IMR-90 (cell line): ENCODE measurements around the gene FAM229A. TPM values are rescaled to one million over a fixed set of nuclear protein-coding genes. Genes with fewer than 3 reads are reported as not detected.
A peak's percentile ranks its signal among the peaks of the same experiment; 100 is the strongest.

Experiments
- ATAC-seq: fragments of 200-7000 bp; cut with Tn5 transposase; 2 replicates; pipeline ENCODE4 v1.9.1; 2020; ENCODE audit warnings: low read depth, mild to moderate bottlenecking, moderate library complexity
- BruUV-seq: library from RNA; stranded (reverse); fragments of 400-500 nt; replicated peaks from 2 replicates; lab custom pipeline; 2021; lab: Mats Ljungman, UMichigan
- CTCF ChIA-PET: fragments of 300-600 bp; formaldehyde crosslinking; extraction: SDS; loops from one replicate; lab custom pipeline; 2021; ENCODE audit warnings: antibody characterized with exemption; lab: Yijun Ruan, JAX
- POLR2A ChIA-PET: fragments of 300-600 bp; sonication (Branson Sonifier 250); formaldehyde crosslinking; loops from one replicate; lab custom pipeline; 2022; ENCODE audit warnings: antibody characterized with exemption; ENCODE audit not compliant: unreplicated experiment; lab: Charles Lee
- DNase-seq: peaks from one replicate; pipeline ENCODE4 v3.0.0; 2013
- H2AFZ ChIP-seq: replicated peaks from 2 replicates; pipeline ENCODE3; 2013; ENCODE audit warnings: low read length, mild to moderate bottlenecking; ENCODE audit not compliant: poor library complexity
- H2AK5ac ChIP-seq: 2 replicates; pipeline ENCODE4 v1.6.1; 2013; ENCODE audit warnings: low read depth, low read length, inconsistent platforms
- H2AK9ac ChIP-seq: replicated peaks from 2 replicates; pipeline ENCODE3; 2013; ENCODE audit warnings: mild to moderate bottlenecking, low read depth, low read length, moderate library complexity; ENCODE audit not compliant: poor library complexity
- H2BK120ac ChIP-seq: 2 replicates; pipeline ENCODE4 v1.6.1; 2013; ENCODE audit warnings: low read depth, low read length, inconsistent platforms
- H2BK15ac ChIP-seq: 3 replicates; pipeline ENCODE4 v1.6.1; 2013; ENCODE audit warnings: low read depth, low read length, inconsistent platforms
- H2BK20ac ChIP-seq: 2 replicates; pipeline ENCODE4 v1.6.1; 2013; ENCODE audit warnings: low read depth, mild to moderate bottlenecking, inconsistent platforms, low read length, moderate library complexity
- H2BK5ac ChIP-seq: 2 replicates; pipeline ENCODE4 v1.6.1; 2013; ENCODE audit warnings: mild to moderate bottlenecking, low read depth, low read length, inconsistent platforms; ENCODE audit not compliant: poor library complexity, severe bottlenecking
- H3K14ac ChIP-seq: replicated peaks from 2 replicates; pipeline ENCODE4 v1.6.1; 2013; ENCODE audit warnings: low read depth, low read length, inconsistent platforms
- H3K18ac ChIP-seq: 2 replicates; pipeline ENCODE4 v1.6.1; 2013; ENCODE audit warnings: low read depth, low read length, control low read depth
- H3K23ac ChIP-seq: 2 replicates; pipeline ENCODE4 v1.6.1; 2013; ENCODE audit warnings: low read depth, low read length, inconsistent platforms
- H3K27ac ChIP-seq: 2 replicates; pipeline ENCODE4 v1.5.1; 2013; ENCODE audit warnings: mild to moderate bottlenecking, control low read depth, low read length; ENCODE audit not compliant: insufficient read depth
- H3K27me3 ChIP-seq: 2 replicates; pipeline ENCODE4 v1.6.1; 2013; ENCODE audit warnings: low read length; ENCODE audit not compliant: control insufficient read depth, insufficient read depth
- H3K36me3 ChIP-seq: 2 replicates; pipeline ENCODE4 v1.6.1; 2013; ENCODE audit warnings: low read length, mixed read lengths; ENCODE audit not compliant: control insufficient read depth, insufficient read depth
- H3K4ac ChIP-seq: 2 replicates; pipeline ENCODE4 v1.6.1; 2013; ENCODE audit warnings: low read depth, low read length, inconsistent platforms
- H3K4me1 ChIP-seq: 2 replicates; pipeline ENCODE4 v1.6.1; 2013; ENCODE audit warnings: low read length, mixed read lengths; ENCODE audit not compliant: control insufficient read depth, insufficient read depth
- H3K4me2 ChIP-seq: 2 replicates; pipeline ENCODE4 v1.6.1; 2013; ENCODE audit warnings: low read depth, mild to moderate bottlenecking, control low read depth, low read length, moderate library complexity
- H3K4me3 ChIP-seq: 2 replicates; pipeline ENCODE4 v1.5.1; 2013; ENCODE audit warnings: low read depth, mild to moderate bottlenecking, control low read depth, low read length, moderate library complexity; ENCODE audit not compliant: insufficient read depth
- H3K56ac ChIP-seq: 2 replicates; pipeline ENCODE4 v1.6.1; 2013; ENCODE audit warnings: low read length, inconsistent platforms; ENCODE audit not compliant: insufficient read depth; ENCODE audit errors: extremely low read depth
- H3K79me1 ChIP-seq, 2 experiments: 2 replicates each; pipeline ENCODE4 v1.6.1; 2013; ENCODE audit warnings: low read length in 2 of 2, inconsistent platforms in 1 of 2, low read depth in 1 of 2
- H3K9ac ChIP-seq: 2 replicates; pipeline ENCODE4 v1.6.1; 2013; ENCODE audit warnings: low read depth, low read length, control low read depth
- H3K9me1 ChIP-seq: 2 replicates; pipeline ENCODE4 v1.6.1; 2013; ENCODE audit warnings: low read length, inconsistent platforms; ENCODE audit not compliant: insufficient read depth
- H3K9me3 ChIP-seq: 2 replicates; pipeline ENCODE4 v1.6.1; 2013; ENCODE audit warnings: low read length; ENCODE audit not compliant: control insufficient read depth, insufficient read depth
- H4K20me1 ChIP-seq: 2 replicates; pipeline ENCODE4 v1.6.1; 2013; ENCODE audit warnings: low read length, inconsistent platforms; ENCODE audit not compliant: insufficient read depth
- H4K5ac ChIP-seq: 2 replicates; pipeline ENCODE4 v1.6.1; 2013; ENCODE audit warnings: mild to moderate bottlenecking, low read depth, low read length, control low read depth
- H4K8ac ChIP-seq, 2 experiments: 2 replicates each; pipeline ENCODE4 v1.6.1; 2013; ENCODE audit warnings: low read depth in 2 of 2, low read length in 2 of 2, control low read depth in 1 of 2, inconsistent platforms in 1 of 2
- H4K91ac ChIP-seq: 2 replicates; pipeline ENCODE4 v1.6.1; 2013; ENCODE audit warnings: low read depth, low read length, inconsistent platforms; ENCODE audit not compliant: insufficient read depth
- CEBPB ChIP-seq: IDR thresholded peaks from 2 replicates; pipeline ENCODE4 v1.6.1; 2012; ENCODE audit warnings: low read depth, low read length, improper control_type of control experiment
- CHD1 ChIP-seq: IDR thresholded peaks from 2 replicates; pipeline ENCODE4 v1.6.1; 2012; ENCODE audit warnings: low read depth, low read length, improper control_type of control experiment
- FOS ChIP-seq: fragments of 150-350 bp; IDR thresholded peaks from 2 replicates; pipeline ENCODE4 v1.6.1; 2016; ENCODE audit warnings: low read depth, low read length
- MAZ ChIP-seq: IDR thresholded peaks from 2 replicates; pipeline ENCODE4 v1.6.1; 2012; ENCODE audit warnings: low read depth, mild to moderate bottlenecking, low read length, improper control_type of control experiment, moderate library complexity, borderline replicate concordance
- POLR2A ChIP-seq: IDR thresholded peaks from 2 replicates; pipeline ENCODE4 v1.6.1; 2012; ENCODE audit warnings: mild to moderate bottlenecking, low read depth, low read length
- RAD21 ChIP-seq: IDR thresholded peaks from 2 replicates; pipeline ENCODE4 v1.6.1; 2012; ENCODE audit warnings: low read length, improper control_type of control experiment
- SMC3 ChIP-seq: fragments of 150-350 bp; IDR thresholded peaks from 2 replicates; pipeline ENCODE4 v1.6.1; 2016; ENCODE audit warnings: low read depth, mild to moderate bottlenecking, antibody characterized with exemption, low read length, moderate library complexity
- WGBS, 2 experiments: methylation state at CpG; one replicate each; pipeline versions ENCODE4 v1.1.5 to v1.1.7; 2013; ENCODE audit warnings: missing lambda C conversion rate in 2 of 2; ENCODE audit not compliant: insufficient read length in 1 of 2; ENCODE audit errors: extremely low coverage in 2 of 2; 5-methylcytosine and 5-hydroxymethylcytosine counted together
- dilution Hi-C: fragments of 300-500 bp; cut with HindIII; formaldehyde crosslinking; loops from one replicate; pipeline ENCODE4 v1.14.3; 2018; ENCODE audit warnings: low sequenced_read_pairs; ENCODE audit not compliant: unreplicated experiment
- in situ Hi-C: fragments of 300-500 bp; cut with MboI; formaldehyde crosslinking; loops from 3 replicates; pipeline ENCODE4 v1.14.3; 2019; ENCODE audit warnings: low sequenced_read_pairs, inconsistent platforms, mixed read lengths
- intact Hi-C: fragments of 100-400 bp; cut with micrococcal nuclease; formaldehyde crosslinking; loops from 2 replicates; pipeline ENCODE4 v1.10.0; 2022
- polyA plus RNA-seq, 3 experiments: library from polyadenylated mRNA; depleted of rRNA; stranded (reverse); fragments of >200 nt; gene quantifications; 2 replicates each; pipeline ENCODE4 v1.2.3, GENCODE V29; 2012; ENCODE audit warnings: low replicate concordance in 1 of 3
- total RNA-seq: library from RNA; depleted of rRNA; stranded (reverse); fragments of >200 nt; gene quantifications from 2 replicates; pipeline ENCODE4 v1.2.3, GENCODE V29; 2012
- TF ChIP-seq, protein P1 (sequence below): conservative IDR thresholded peaks from 2 replicates; pipeline ENCODE4 v1.5.1; 2012; ENCODE audit warnings: mild to moderate bottlenecking, low read depth, low read length, improper control_type of control experiment
- TF ChIP-seq, protein P2 (sequence below): fragments of 150-350 bp; IDR thresholded peaks from 2 replicates; pipeline ENCODE4 v1.6.1; 2017; ENCODE audit warnings: mild to moderate bottlenecking, antibody characterized with exemption, low read length, low read depth

Gene FAM229A
- total and polyA plus RNA-seq, 2 of the 4 experiments (the other 2 are of a cell fraction), result 0.36 to 4.3 TPM

DNA sequence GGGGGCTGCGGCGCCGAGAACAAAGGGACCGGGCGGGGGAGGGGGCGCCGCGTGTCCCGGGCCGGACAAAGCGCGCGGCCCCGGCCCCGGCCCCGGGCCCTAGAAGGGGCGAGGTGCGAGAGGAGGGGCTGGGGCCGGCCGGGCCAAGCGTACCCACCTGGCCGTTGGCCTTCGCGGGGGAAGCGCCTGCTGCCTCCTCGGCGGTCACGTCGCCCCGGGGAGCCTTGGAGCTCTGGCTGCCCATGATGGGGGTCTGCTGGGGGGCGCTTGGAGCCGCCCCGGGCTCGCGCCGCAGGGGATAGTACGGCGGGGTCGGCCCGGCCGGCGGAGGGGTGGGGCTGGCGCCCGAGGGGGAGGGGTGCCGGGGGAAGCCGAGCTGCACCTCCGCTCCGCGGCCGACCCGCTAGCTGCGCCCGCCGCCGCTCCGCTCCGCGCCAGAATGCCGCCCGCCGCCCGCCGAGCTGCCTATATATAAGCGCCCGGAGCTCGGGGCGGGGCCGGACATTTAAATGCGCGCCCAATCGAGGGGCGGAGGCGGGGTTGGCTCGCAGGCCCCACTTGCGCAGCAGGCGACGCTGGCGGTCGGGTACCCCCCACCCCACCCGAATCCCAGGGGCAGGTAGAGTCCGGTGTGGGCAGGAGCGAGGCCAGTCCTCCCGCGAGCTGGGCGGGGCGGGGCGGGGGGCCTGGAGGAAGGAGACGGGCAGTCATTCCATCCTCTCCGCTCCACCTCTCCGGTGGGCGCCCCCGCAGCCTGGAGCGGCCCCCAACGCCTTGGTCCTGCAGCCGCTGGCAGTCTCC lies 26.3 kb downstream of the FAM229A start, which contains the start of gene MARCKSL1 (continued):
- TF ChIP-seq, protein P1, sequence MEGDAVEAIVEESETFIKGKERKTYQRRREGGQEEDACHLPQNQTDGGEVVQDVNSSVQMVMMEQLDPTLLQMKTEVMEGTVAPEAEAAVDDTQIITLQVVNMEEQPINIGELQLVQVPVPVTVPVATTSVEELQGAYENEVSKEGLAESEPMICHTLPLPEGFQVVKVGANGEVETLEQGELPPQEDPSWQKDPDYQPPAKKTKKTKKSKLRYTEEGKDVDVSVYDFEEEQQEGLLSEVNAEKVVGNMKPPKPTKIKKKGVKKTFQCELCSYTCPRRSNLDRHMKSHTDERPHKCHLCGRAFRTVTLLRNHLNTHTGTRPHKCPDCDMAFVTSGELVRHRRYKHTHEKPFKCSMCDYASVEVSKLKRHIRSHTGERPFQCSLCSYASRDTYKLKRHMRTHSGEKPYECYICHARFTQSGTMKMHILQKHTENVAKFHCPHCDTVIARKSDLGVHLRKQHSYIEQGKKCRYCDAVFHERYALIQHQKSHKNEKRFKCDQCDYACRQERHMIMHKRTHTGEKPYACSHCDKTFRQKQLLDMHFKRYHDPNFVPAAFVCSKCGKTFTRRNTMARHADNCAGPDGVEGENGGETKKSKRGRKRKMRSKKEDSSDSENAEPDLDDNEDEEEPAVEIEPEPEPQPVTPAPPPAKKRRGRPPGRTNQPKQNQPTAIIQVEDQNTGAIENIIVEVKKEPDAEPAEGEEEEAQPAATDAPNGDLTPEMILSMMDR, result no peak

DNA sequence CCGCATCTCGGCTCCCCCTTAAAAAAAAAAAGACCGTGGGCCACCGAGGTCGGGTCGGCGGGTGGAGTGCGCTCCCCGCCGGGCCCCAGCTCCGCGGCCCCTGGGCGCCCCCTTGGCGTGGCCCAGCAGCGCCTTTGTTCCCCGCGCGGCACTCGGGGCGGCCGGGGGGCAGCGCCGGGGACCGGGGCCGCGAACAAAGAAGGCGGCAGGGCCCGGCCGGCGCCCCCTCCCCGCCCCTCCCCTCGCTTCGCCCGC lies 26.8 kb downstream of the FAM229A start:
- H3K56ac ChIP-seq, result no peak overlapping the region
- intact Hi-C loops, result loop anchor here (5.0 kb wide), 1 partner anchor 57 kb away; the partner anchor contains the start of gene BSDC1
- no peak overlapping the region for H4K5ac ChIP-seq
- H3K4me3 ChIP-seq, result peak overlapping the region; percentile 85
- peak overlapping the region; percentile 97 for H2AK9ac ChIP-seq
- H3K14ac ChIP-seq, result no peak overlapping the region
- peak; percentile 6 for ATAC-seq
- no peaks in the 10 kb centered on the region for H3K27me3 ChIP-seq
- peak overlapping the region; percentile 47; the same call in 1 of the 2 replicates for H3K9ac ChIP-seq
- no peak for DNase-seq
- no peak overlapping the region for H2BK20ac ChIP-seq
- H3K18ac ChIP-seq, result no peak overlapping the region
- H2AK5ac ChIP-seq, result no peak overlapping the region
- H4K91ac ChIP-seq, result no peak overlapping the region
- H2BK5ac ChIP-seq, result no peak overlapping the region
- H2BK120ac ChIP-seq, result no peak overlapping the region
- H3K27ac ChIP-seq, result peak overlapping the region; percentile 42; the same call in 1 of the 2 replicates
- CTCF ChIA-PET, result interaction anchor here (0.7 kb wide), 1 partner anchor 70 kb away, joined by 3 read pairs; no protein-coding TSS in a partner anchor
- 0% methylated on average over 2 of the region's 34 CpGs; no CpG with 5 or more reads in 1 of the 2 experiments for whole genome bisulfite sequencing, 2 experiments
- peak overlapping the region; percentile 84 for H2AFZ ChIP-seq
- dilution Hi-C loops, result no loop called here
- H3K9me1 ChIP-seq, result peaks cover 4% of the 10 kb centered on the region; the same call in 1 of the 2 replicates
- in situ Hi-C loops, result no loop called here
- H4K8ac ChIP-seq, result no peak overlapping the region
- H3K36me3 ChIP-seq, result peaks cover 38% of the 10 kb centered on the region
- H3K23ac ChIP-seq, result no peak overlapping the region
- TF ChIP-seq POLR2A, result no peak
- TF ChIP-seq CHD1, result no peak
- no peak for TF ChIP-seq MAZ
- TF ChIP-seq RAD21, result no peak
- TF ChIP-seq FOS, result no peak
- no peak for TF ChIP-seq CEBPB
- no peak for TF ChIP-seq SMC3
- TF ChIP-seq, protein P2, sequence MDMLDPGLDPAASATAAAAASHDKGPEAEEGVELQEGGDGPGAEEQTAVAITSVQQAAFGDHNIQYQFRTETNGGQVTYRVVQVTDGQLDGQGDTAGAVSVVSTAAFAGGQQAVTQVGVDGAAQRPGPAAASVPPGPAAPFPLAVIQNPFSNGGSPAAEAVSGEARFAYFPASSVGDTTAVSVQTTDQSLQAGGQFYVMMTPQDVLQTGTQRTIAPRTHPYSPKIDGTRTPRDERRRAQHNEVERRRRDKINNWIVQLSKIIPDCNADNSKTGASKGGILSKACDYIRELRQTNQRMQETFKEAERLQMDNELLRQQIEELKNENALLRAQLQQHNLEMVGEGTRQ, result no peak
- 0 out of 2 replicates have a peak overlapping the region, but pooled peaks have one; percentile 16 for H3K4ac ChIP-seq
- H3K4me2 ChIP-seq, result no peak overlapping the region
- H3K79me1 ChIP-seq, result peaks cover 19 to 44% of the 10 kb centered on the region in 2 experiments; a peak in 3 of 4 replicates
- H4K20me1 ChIP-seq, result peaks cover 34% of the 10 kb centered on the region
- no peak overlapping the region for H2BK15ac ChIP-seq
- BruUV-seq, result no TSS peak
- peaks cover 6% of the 10 kb centered on the region for H3K4me1 ChIP-seq
- no peaks in the 10 kb centered on the region for H3K9me3 ChIP-seq
- POLR2A ChIA-PET, result interaction anchor here (1.0 kb wide), 1 partner anchor 10 kb away, joined by 3 read pairs; no protein-coding TSS in a partner anchor
